Endodermal cell (in vitro differentiated cells): ENCODE results near the gene HDAC4. TPM values are rescaled to one million over a fixed set of nuclear protein-coding genes. Genes with fewer than 3 reads are reported as not detected.

Source experiments
- DNase-seq: peaks from one replicate; pipeline ENCODE4 v3.0.0-alpha.2; 2017
- H3K27ac ChIP-seq: 2 replicates; pipeline ENCODE4 v1.5.1; 2013; ENCODE audit warnings: mild to moderate bottlenecking, low read depth, low read length, moderate library complexity
- H3K27me3 ChIP-seq: 2 replicates; pipeline ENCODE4 v1.6.1; 2013; ENCODE audit warnings: mild to moderate bottlenecking, low read length, moderate library complexity; ENCODE audit not compliant: insufficient read depth, control insufficient read depth, poor library complexity, severe bottlenecking
- H3K36me3 ChIP-seq: 2 replicates; pipeline ENCODE4 v1.7.0; 2013; ENCODE audit warnings: mild to moderate bottlenecking, low read length, moderate library complexity; ENCODE audit not compliant: control insufficient read depth, insufficient read depth
- H3K4me1 ChIP-seq: one replicate; pipeline ENCODE4 v1.7.0; 2013; ENCODE audit warnings: low read length; ENCODE audit not compliant: control insufficient read depth, insufficient read depth
- H3K4me3 ChIP-seq: 2 replicates; pipeline ENCODE4 v1.5.1; 2013; ENCODE audit warnings: mild to moderate bottlenecking, low read length, moderate library complexity
- H3K9ac ChIP-seq: 2 replicates; pipeline ENCODE4 v1.6.1; 2013; ENCODE audit warnings: mild to moderate bottlenecking, low read length, moderate library complexity; ENCODE audit not compliant: poor library complexity, severe bottlenecking; ENCODE audit errors: extremely low read depth
- H3K9me3 ChIP-seq: 2 replicates; pipeline ENCODE4 v1.6.1; 2013; ENCODE audit warnings: mild to moderate bottlenecking, low read length, moderate library complexity; ENCODE audit not compliant: control insufficient read depth
- H3K27ac Mint-ChIP-seq: 2 replicates; pipeline ENCODE4 v1.8.0; 2020; ENCODE audit warnings: mixed read lengths
- H3K27me3 Mint-ChIP-seq: 2 replicates; pipeline ENCODE4 v1.8.0; 2021; ENCODE audit warnings: mild to moderate bottlenecking, mixed read lengths; ENCODE audit not compliant: insufficient read depth
- H3K36me3 Mint-ChIP-seq: 2 replicates; pipeline ENCODE4 v1.8.0; 2020; ENCODE audit warnings: low read depth, mixed read lengths
- H3K4me1 Mint-ChIP-seq: 2 replicates; pipeline ENCODE4 v1.8.0; 2020; ENCODE audit warnings: mixed read lengths
- H3K4me3 Mint-ChIP-seq: 2 replicates; pipeline ENCODE4 v1.8.0; 2020; ENCODE audit warnings: mild to moderate bottlenecking, moderate library complexity, mixed read lengths
- H3K9me3 Mint-ChIP-seq: 2 replicates; pipeline ENCODE4 v1.8.0; 2020; ENCODE audit warnings: mild to moderate bottlenecking, mixed read lengths
- CTCF ChIP-seq: fragments of 200-600 bp; sonication (generic); conservative IDR thresholded peaks from 2 replicates; pipeline ENCODE4 v1.5.0; 2021; ENCODE audit warnings: antibody characterized with exemption, mild to moderate bottlenecking
- WGBS, 2 experiments: methylation state at CpG; one replicate each; pipeline versions ENCODE4 v1.1.5 to v1.1.7; 2013; ENCODE audit warnings: missing lambda C conversion rate in 2 of 2, mixed read lengths in 1 of 2; ENCODE audit not compliant: insufficient coverage in 1 of 2, insufficient read length in 1 of 2; 5-methylcytosine and 5-hydroxymethylcytosine counted together
- total RNA-seq, 2 donors: library from RNA; stranded (reverse); fragmentation: NEBNext Ultra II Directional in 1 of 2; extraction: Animal tissue kit (Norgen Biotek cat#: 25700) in 1 of 2; gene quantifications; 2 replicates in 1 of 2; 3 replicates in 1 of 2; pipeline ENCODE4 v1.2.1, GENCODE V29; 2021

HDAC4 gene
- total RNA-seq, 2 donors from 2014 or later, result 45.7 to 51.2 TPM

- peaks cover 12% of the 10 kb centered on the region for H3K4me1 Mint-ChIP-seq
- H3K9ac ChIP-seq, result no peak overlapping the region
- TF ChIP-seq CTCF, result no peak
- H3K4me3 ChIP-seq, result no peak overlapping the region
- H3K9me3 ChIP-seq, result no peaks in the 10 kb centered on the region
- no peak overlapping the region for H3K4me3 Mint-ChIP-seq
- no peaks in the 10 kb centered on the region for H3K27me3 ChIP-seq
- H3K27me3 Mint-ChIP-seq, result no peaks in the 10 kb centered on the region
- H3K4me1 ChIP-seq, result no peaks in the 10 kb centered on the region
- H3K27ac Mint-ChIP-seq, result no peak overlapping the region
- H3K9me3 Mint-ChIP-seq, result peaks cover 6% of the 10 kb centered on the region
- H3K36me3 ChIP-seq, result peaks cover 2% of the 10 kb centered on the region
- H3K36me3 Mint-ChIP-seq, result peaks cover 43% of the 10 kb centered on the region
- WGBS, 2 experiments, result 94% methylated on average over 19 to 23 of the region's 23 CpGs
- peak; percentile 31 for DNase-seq
- no peak overlapping the region for H3K27ac ChIP-seq
Measured at GRCh38 chr2:239182981-239183791, 217.6 kb downstream of the HDAC4 start.

- TF ChIP-seq CTCF, result no peak
Measured at GRCh38 chr2:239181903-239182581, 218.8 kb downstream of the HDAC4 start.

GRCh38 chr2:239181074-239181902 is 219.5 kb downstream of the HDAC4 start:
- H3K27me3 Mint-ChIP-seq, result no peaks in the 10 kb centered on the region
- 86 to 89% methylated on average over 11 to 21 of the region's 21 CpGs for WGBS, 2 experiments
- no peak overlapping the region for H3K27ac ChIP-seq
- H3K9me3 ChIP-seq, result peaks cover 9% of the 10 kb centered on the region
- H3K9me3 Mint-ChIP-seq, result peaks cover 25% of the 10 kb centered on the region
- DNase-seq, result peak; percentile 36
- no peak for TF ChIP-seq CTCF
- H3K36me3 Mint-ChIP-seq, result peaks cover 44% of the 10 kb centered on the region
- H3K36me3 ChIP-seq, result peaks cover 3% of the 10 kb centered on the region
- H3K4me3 ChIP-seq, result no peak overlapping the region
- no peaks in the 10 kb centered on the region for H3K4me1 ChIP-seq
- peak overlapping the region; percentile 35 for H3K27ac Mint-ChIP-seq
- no peaks in the 10 kb centered on the region for H3K27me3 ChIP-seq
- no peak overlapping the region for H3K4me3 Mint-ChIP-seq
- H3K9ac ChIP-seq, result no peak overlapping the region
- H3K4me1 Mint-ChIP-seq, result peaks cover 12% of the 10 kb centered on the region

More at GRCh38 chr2:239181903-239182581, 218.8 kb downstream of the HDAC4 start:
- Histone ChIP-seq H3K4me3 (no peak overlapping the region), H3K9me3 (peaks cover 5% of the 10 kb centered on the region), H3K27me3 (no peaks in the 10 kb centered on the region), H3K36me3 (peaks cover 3% of the 10 kb centered on the region), H3K9ac (no peak overlapping the region), H3K4me1 (no peaks in the 10 kb centered on the region), H3K27ac (peak overlapping the region; percentile 53)
- WGBS, 2 experiments, result 71 to 83% methylated on average over 9 to 15 of the region's 15 CpGs
- DNase-seq, result peak; percentile 65
- no peaks in the 10 kb centered on the region for H3K27me3 Mint-ChIP-seq
- no peak overlapping the region for H3K4me3 Mint-ChIP-seq
- H3K36me3 Mint-ChIP-seq, result peaks cover 43% of the 10 kb centered on the region
- peaks cover 18% of the 10 kb centered on the region for H3K9me3 Mint-ChIP-seq
- H3K27ac Mint-ChIP-seq, result no peak overlapping the region
- peaks cover 12% of the 10 kb centered on the region for H3K4me1 Mint-ChIP-seq
